Erythroblast (primary cell): ENCODE results near the gene MAGEL2.

ENCODE experiments used
- GATA1 ChIP-seq: IDR thresholded peaks from 2 replicates; pipeline ENCODE4 v1.6.1; 2011; ENCODE audit warnings: low read depth, mild to moderate bottlenecking, control low read depth, low read length, moderate library complexity
- POLR2A ChIP-seq: IDR thresholded peaks from 2 replicates; pipeline ENCODE4 v1.6.1; 2011; ENCODE audit warnings: mild to moderate bottlenecking, low read length

DNA sequence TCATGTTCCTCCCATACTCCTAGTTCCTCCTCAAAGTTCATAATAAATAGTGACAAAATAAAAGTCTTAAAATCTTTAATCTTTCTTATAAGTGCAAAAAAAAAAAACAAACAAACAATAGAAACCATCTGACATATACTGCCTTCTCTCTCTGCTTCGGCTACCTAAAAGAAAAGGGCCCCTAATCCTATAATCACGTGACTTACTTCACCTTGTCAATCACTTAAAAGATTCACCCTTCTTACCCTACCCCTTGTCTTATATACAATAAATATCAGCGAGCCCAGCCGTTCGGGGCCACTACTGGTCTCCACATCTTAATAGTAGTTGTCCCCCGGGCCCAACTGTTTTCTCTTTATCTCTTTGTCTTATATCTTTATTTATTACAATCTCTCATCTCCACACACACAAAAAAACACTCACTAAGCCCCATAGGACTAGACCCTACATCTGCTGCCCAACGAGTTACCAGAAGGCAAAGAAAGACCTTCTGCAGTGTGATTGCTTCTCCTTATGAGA lies 53.4 kb downstream of the MAGEL2 start:
- no peak for TF ChIP-seq POLR2A
- no peak for TF ChIP-seq GATA1
